K562 (cell line): ENCODE data around the gene AVPI1. TPM values are rescaled to one million over a fixed set of nuclear protein-coding genes. Genes with fewer than 3 reads are reported as not detected.

Source experiments
- BRF1 ChIP-seq: IDR thresholded peaks from 3 replicates; pipeline ENCODE4 v1.6.1; 2011; ENCODE audit warnings: borderline replicate concordance, mild to moderate bottlenecking; ENCODE audit not compliant: insufficient read length; ENCODE audit errors: extremely low read depth
- CCNT2 ChIP-seq: IDR thresholded peaks from 2 replicates; pipeline ENCODE4 v1.6.1; 2011; ENCODE audit warnings: borderline replicate concordance, low read depth, mild to moderate bottlenecking, moderate library complexity, mixed read lengths, low read length; ENCODE audit not compliant: insufficient read length; ENCODE audit errors: extremely low read depth
- ELK3 ChIP-seq: fragments of 450-650 bp; formaldehyde crosslinking; IDR thresholded peaks from 2 replicates; pipeline ENCODE4 v1.4.0; 2020; ENCODE audit warnings: mild to moderate bottlenecking
- ETS2 ChIP-seq: IDR thresholded peaks from 2 replicates; pipeline ENCODE4 v1.6.1; 2016; ENCODE audit warnings: borderline replicate concordance, missing genetic modification characterization, mild to moderate bottlenecking, moderate library complexity, missing compliant biosample characterization; ENCODE audit not compliant: poor library complexity, severe bottlenecking
- ETV1 ChIP-seq: fragments of 450-650 bp; conservative IDR thresholded peaks from 2 replicates; pipeline ENCODE4 v1.6.1; 2016; ENCODE audit warnings: missing genetic modification characterization, control low read depth, low read depth, missing compliant biosample characterization
- GTF2F1 ChIP-seq: IDR thresholded peaks from 2 replicates; pipeline ENCODE4 v1.6.1; 2011; ENCODE audit warnings: low read depth, low read length, improper control_type of control experiment
- HCFC1 ChIP-seq: IDR thresholded peaks from 2 replicates; pipeline ENCODE4 v1.6.1; 2012; ENCODE audit warnings: low read depth, low read length, improper control_type of control experiment
- HMG20A ChIP-seq: fragments of 450-650 bp; formaldehyde crosslinking; conservative IDR thresholded peaks from 2 replicates; pipeline ENCODE4 v1.4.0; 2020; ENCODE audit warnings: mild to moderate bottlenecking, mixed read lengths
- HOXB6 ChIP-seq: fragments of 250-450 bp; sonication (Bioruptor Pico); IDR thresholded peaks from 2 replicates; pipeline ENCODE4 v1.5.1; 2022; ENCODE audit warnings: mild to moderate bottlenecking, borderline replicate concordance
- MAX ChIP-seq: sonication (generic); formaldehyde crosslinking; IDR thresholded peaks from 2 replicates; pipeline ENCODE4 v1.9.0; 2022; ENCODE audit warnings: mild to moderate bottlenecking, missing genetic modification reagents
- MCM3 ChIP-seq: fragments of 450-650 bp; IDR thresholded peaks from 2 replicates; pipeline ENCODE4 v1.6.1; 2016
- NCOA4 ChIP-seq: fragments of 450-650 bp; IDR thresholded peaks from 2 replicates; pipeline ENCODE4 v1.6.1; 2018; ENCODE audit warnings: mild to moderate bottlenecking; ENCODE audit not compliant: partially characterized antibody
- PCBP1 ChIP-seq: fragments of 200-400 bp; formaldehyde crosslinking; IDR thresholded peaks from 2 replicates; pipeline ENCODE4 v1.6.1; 2018; ENCODE audit warnings: mild to moderate bottlenecking, low read depth, low read length; ENCODE audit not compliant: poor library complexity, severe bottlenecking
- POLR2B ChIP-seq: fragments of 450-650 bp; IDR thresholded peaks from 2 replicates; pipeline ENCODE4 v1.6.1; 2018; ENCODE audit warnings: low read depth; ENCODE audit not compliant: partially characterized antibody
- RB1 ChIP-seq: fragments of 450-650 bp; IDR thresholded peaks from 2 replicates; pipeline ENCODE4 v1.6.1; 2017; ENCODE audit warnings: low read depth, mild to moderate bottlenecking
- SETDB1 ChIP-seq: IDR thresholded peaks from one replicate; pipeline ENCODE4 v1.6.1; 2012; ENCODE audit warnings: low read length, control low read depth, inconsistent platforms
- SMC3 ChIP-seq: conservative IDR thresholded peaks from 2 replicates; pipeline ENCODE4 v1.6.1; 2011; ENCODE audit warnings: low read depth, low read length, improper control_type of control experiment; ENCODE audit not compliant: insufficient read depth
- STAT5B ChIP-seq: fragments of 250-450 bp; sonication (Bioruptor Pico); IDR thresholded peaks from 2 replicates; pipeline ENCODE4 v1.8.0; 2021; ENCODE audit warnings: mild to moderate bottlenecking, inconsistent platforms
- ZBTB33 ChIP-seq: sonication (generic); formaldehyde crosslinking; IDR thresholded peaks from 2 replicates; pipeline ENCODE4 v1.8.1; 2023; ENCODE audit warnings: mild to moderate bottlenecking, missing genetic modification reagents
- ZNF133 ChIP-seq: fragments of 250-450 bp; sonication (Bioruptor Pico); IDR thresholded peaks from 2 replicates; pipeline ENCODE4 v1.4.0; 2020; ENCODE audit warnings: mild to moderate bottlenecking
- ZNF3 ChIP-seq: fragments of 250-450 bp; sonication (Bioruptor Pico); IDR thresholded peaks from 2 replicates; pipeline ENCODE4 v1.5.0; 2021; ENCODE audit warnings: mild to moderate bottlenecking, moderate library complexity
- ZNF311 ChIP-seq: fragments of 250-450 bp; sonication (Bioruptor Pico); IDR thresholded peaks from 2 replicates; pipeline ENCODE4 v1.4.0; 2020; ENCODE audit warnings: mild to moderate bottlenecking, moderate library complexity
- ZNF583 ChIP-seq: fragments of 250-450 bp; sonication (Bioruptor Pico); IDR thresholded peaks from 2 replicates; pipeline ENCODE4 v1.4.0; 2020
- ZNF76 ChIP-seq: fragments of 250-450 bp; sonication (Bioruptor Pico); IDR thresholded peaks from 2 replicates; pipeline ENCODE4 v1.4.0; 2020; ENCODE audit warnings: mild to moderate bottlenecking, moderate library complexity, borderline replicate concordance
- ZNF785 ChIP-seq: fragments of 250-450 bp; sonication (Bioruptor Pico); IDR thresholded peaks from 2 replicates; pipeline ENCODE4 v1.4.0; 2020; ENCODE audit warnings: mild to moderate bottlenecking
- polyA plus RNA-seq, 8 experiments: library from polyadenylated mRNA; depleted of rRNA in 4 of 8; stranded (reverse) in 5 of 8; unstranded in 3 of 8; fragments of >200 nt; fragmentation: Nextera tagmentation in 2 of 8; fragmentation: Illumina TruSeq in 1 of 8; extraction: Ambion mirVana in 2 of 8; extraction: Trizol in 1 of 8; gene quantifications; 2 replicates each; pipeline versions ENCODE4 v1.2.1 to v1.2.3, GENCODE V29; 2011 to 2014; ENCODE audit warnings: inconsistent platforms in 1 of 8, missing spikeins in 1 of 8
- total RNA-seq, 7 experiments: library from RNA; depleted of rRNA in 6 of 7; stranded (reverse); fragments of >200 nt in 6 of 7; fragmentation: Illumina TruSeq in 2 of 7; extraction: Trizol in 2 of 7; gene quantifications; 2 replicates each; pipeline versions ENCODE4 v1.2.1 to v1.2.3, GENCODE V29; 2011 to 2021; ENCODE audit warnings: low replicate concordance in 1 of 7
- TF ChIP-seq, protein P1 (sequence below): fragments of 200-800 bp; sonication (Bioruptor generic); IDR thresholded peaks from 2 replicates; pipeline ENCODE4 v1.6.1; 2017; ENCODE audit warnings: missing genetic modification characterization, missing compliant biosample characterization

The AVPI1 gene
- total and polyA plus RNA-seq, 9 of the 15 experiments (the other 6 are each of a cell fraction or from before 2014, with no cell fraction given): 0.90 to 10.4 (median 7.4) TPM

DNA sequence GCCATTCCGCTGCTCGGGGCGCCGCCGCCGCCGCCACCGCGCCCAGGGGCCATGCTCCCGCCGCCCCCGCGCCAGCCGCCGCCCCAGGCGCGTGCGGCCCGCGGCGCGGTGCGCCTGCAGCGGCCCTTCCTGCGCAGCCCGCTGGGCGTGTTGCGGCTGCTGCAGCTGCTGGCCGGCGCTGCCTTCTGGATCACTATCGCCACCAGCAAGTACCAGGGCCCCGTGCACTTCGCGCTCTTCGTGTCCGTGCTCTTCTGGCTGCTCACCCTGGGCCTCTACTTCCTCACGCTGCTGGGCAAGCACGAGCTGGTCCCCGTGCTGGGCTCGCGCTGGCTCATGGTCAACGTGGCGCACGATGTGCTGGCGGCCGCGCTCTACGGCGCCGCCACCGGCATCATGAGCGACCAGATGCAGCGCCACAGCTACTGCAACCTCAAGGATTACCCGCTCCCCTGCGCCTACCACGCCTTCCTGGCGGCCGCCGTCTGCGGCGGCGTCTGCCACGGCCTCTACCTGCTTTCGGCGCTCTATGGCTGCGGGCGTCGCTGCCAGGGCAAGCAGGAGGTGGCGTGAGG, 26.9 kb upstream of the AVPI1 start (continued):
- TF ChIP-seq PCBP1 (no peak), HOXB6 (CRISPR knock-in tag) (no peak), RB1 (0 out of 2 replicates have a peak, but pooled peaks have one; percentile 34), ELK3 (CRISPR knock-in tag) (no peak), MCM3 (no peak), ZBTB33 (peak; percentile 92), MAX (peak; percentile 93), BRF1 (no peak), ZNF785 (CRISPR knock-in tag) (no peak), GTF2F1 (no peak), STAT5B (CRISPR knock-in tag) (no peak), ETV1 (tag) (no peak), HMG20A (CRISPR knock-in tag) (no peak), ZNF311 (CRISPR knock-in tag) (no peak), ZNF583 (CRISPR knock-in tag) (no peak), SMC3 (no peak), POLR2B (no peak), ZNF76 (CRISPR knock-in tag) (no peak), ETS2 (tag) (no peak), SETDB1 (no peak), CCNT2 (peak; percentile 61), ZNF3 (CRISPR knock-in tag) (no peak), ZNF133 (CRISPR knock-in tag) (no peak), NCOA4 (no peak), HCFC1 (no peak)
- TF ChIP-seq, protein P1, sequence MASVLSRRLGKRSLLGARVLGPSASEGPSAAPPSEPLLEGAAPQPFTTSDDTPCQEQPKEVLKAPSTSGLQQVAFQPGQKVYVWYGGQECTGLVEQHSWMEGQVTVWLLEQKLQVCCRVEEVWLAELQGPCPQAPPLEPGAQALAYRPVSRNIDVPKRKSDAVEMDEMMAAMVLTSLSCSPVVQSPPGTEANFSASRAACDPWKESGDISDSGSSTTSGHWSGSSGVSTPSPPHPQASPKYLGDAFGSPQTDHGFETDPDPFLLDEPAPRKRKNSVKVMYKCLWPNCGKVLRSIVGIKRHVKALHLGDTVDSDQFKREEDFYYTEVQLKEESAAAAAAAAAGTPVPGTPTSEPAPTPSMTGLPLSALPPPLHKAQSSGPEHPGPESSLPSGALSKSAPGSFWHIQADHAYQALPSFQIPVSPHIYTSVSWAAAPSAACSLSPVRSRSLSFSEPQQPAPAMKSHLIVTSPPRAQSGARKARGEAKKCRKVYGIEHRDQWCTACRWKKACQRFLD (CRISPR knock-in tag): no peak
